Activated naive CD4-positive, alpha-beta T cell (primary cell): Measurements from ENCODE around the gene PLK2.

ENCODE experiments used
- DNase-seq, 4 experiments: peaks; one replicate each; lab custom pipeline; 2025; lab: John Stamatoyannopoulos, UW

PLK2 gene

GRCh38 chr5:58477760-58478376 lies 18.0 kb upstream of the PLK2 start:
- DNase-seq = no peak

- DNase-seq = no peak
These were observed 15.5 kb upstream of the PLK2 start for GRCh38 chr5:58475404-58475803.

GRCh38 chr5:58469896-58470295 lies 10.0 kb upstream of the PLK2 start:
- DNase-seq = no peak

GRCh38 chr5:58466939-58467338 lies 7.1 kb upstream of the PLK2 start:
- DNase-seq = no peak

GRCh38 chr5:58462623-58463230 lies 2.8 kb upstream of the PLK2 start:
- no peak for DNase-seq

GRCh38 chr5:58462154-58462553 lies 2.3 kb upstream of the PLK2 start:
- DNase-seq = no peak

GRCh38 chr5:58460732-58461286 lies 923 bp upstream of the PLK2 start:
- peak; percentile 71 to 85 (median 84) for DNase-seq

GRCh38 chr5:58459146-58460001 lies 512 bp downstream of the PLK2 start:
- peak in 3 of 4 experiments; percentile 22 to 28 (median 23) for DNase-seq

- no peak for DNase-seq
These were observed 1.1 kb downstream of the PLK2 start for GRCh38 chr5:58458743-58459145.

GRCh38 chr5:58458141-58458742 lies 1.6 kb downstream of the PLK2 start:
- DNase-seq = no peak

GRCh38 chr5:58457050-58457449 lies 2.8 kb downstream of the PLK2 start:
- no peak for DNase-seq

GRCh38 chr5:58456486-58456885 lies 3.4 kb downstream of the PLK2 start:
- DNase-seq = no peak

- DNase-seq = no peak
These were observed 3.9 kb downstream of the PLK2 start for GRCh38 chr5:58456026-58456425.

- DNase-seq = no peak
These were observed 4.4 kb downstream of the PLK2 start for GRCh38 chr5:58455480-58455879.

- no peak for DNase-seq
These were observed 4.8 kb downstream of the PLK2 start for GRCh38 chr5:58455066-58455465.

- no peak for DNase-seq
These were observed 5.9 kb downstream of the PLK2 start for GRCh38 chr5:58454025-58454424.

- no peak for DNase-seq
These were observed 6.6 kb downstream of the PLK2 start for GRCh38 chr5:58453306-58453705.

- DNase-seq = no peak
These were observed 7.2 kb downstream of the PLK2 start for GRCh38 chr5:58452566-58453258.

GRCh38 chr5:58451732-58452565 lies 7.9 kb downstream of the PLK2 start:
- no peak for DNase-seq

GRCh38 chr5:58450811-58451629 lies 8.9 kb downstream of the PLK2 start:
- no peak for DNase-seq
